HL-60 (cell line): ENCODE measurements around the gene AVP.

Source experiments
- DNase-seq, 2 experiments: peaks; one replicate each; pipeline ENCODE4 v3.0.0-alpha.2; 2010 to 2020; ENCODE audit warnings: low read depth in 1 of 2, low spot score in 1 of 2
- H3K27ac ChIP-seq: fragments of 250-450 bp; sonication (Bioruptor Pico); replicated peaks from 2 replicates; pipeline ENCODE4 v1.5.1; 2020; ENCODE audit warnings: mild to moderate bottlenecking, moderate library complexity
- H3K27me3 ChIP-seq: fragments of 250-450 bp; sonication (Bioruptor Pico); 2 replicates; pipeline ENCODE4 v1.5.1; 2021; ENCODE audit warnings: mild to moderate bottlenecking, moderate library complexity; ENCODE audit not compliant: insufficient read depth, poor library complexity, severe bottlenecking
- H3K4me3 ChIP-seq: replicated peaks from 2 replicates; pipeline ENCODE4 v1.5.1; 2011; ENCODE audit warnings: mild to moderate bottlenecking, control low read depth, low read length; ENCODE audit not compliant: insufficient read depth
- GABPA ChIP-seq: IDR thresholded peaks from 2 replicates; pipeline ENCODE4 v1.6.1; 2012; ENCODE audit warnings: low read depth
- POLR2AphosphoS5 ChIP-seq: IDR thresholded peaks from 2 replicates; pipeline ENCODE4 v1.6.1; 2012; ENCODE audit warnings: low read depth
- SPI1 ChIP-seq: IDR thresholded peaks from 2 replicates; pipeline ENCODE4 v1.6.1; 2012; ENCODE audit warnings: low read depth, mild to moderate bottlenecking, borderline replicate concordance
- TF ChIP-seq, protein P1 (sequence below): IDR thresholded peaks from 2 replicates; pipeline ENCODE4 v1.6.1; 2012; ENCODE audit warnings: low read depth; ENCODE audit not compliant: insufficient replicate concordance
- TF ChIP-seq, protein P2 (sequence below): IDR thresholded peaks from one replicate; pipeline ENCODE4 v1.5.1; 2011; ENCODE audit warnings: low read length, control low read depth, inconsistent platforms; ENCODE audit not compliant: insufficient read depth

AVP gene

DNA sequence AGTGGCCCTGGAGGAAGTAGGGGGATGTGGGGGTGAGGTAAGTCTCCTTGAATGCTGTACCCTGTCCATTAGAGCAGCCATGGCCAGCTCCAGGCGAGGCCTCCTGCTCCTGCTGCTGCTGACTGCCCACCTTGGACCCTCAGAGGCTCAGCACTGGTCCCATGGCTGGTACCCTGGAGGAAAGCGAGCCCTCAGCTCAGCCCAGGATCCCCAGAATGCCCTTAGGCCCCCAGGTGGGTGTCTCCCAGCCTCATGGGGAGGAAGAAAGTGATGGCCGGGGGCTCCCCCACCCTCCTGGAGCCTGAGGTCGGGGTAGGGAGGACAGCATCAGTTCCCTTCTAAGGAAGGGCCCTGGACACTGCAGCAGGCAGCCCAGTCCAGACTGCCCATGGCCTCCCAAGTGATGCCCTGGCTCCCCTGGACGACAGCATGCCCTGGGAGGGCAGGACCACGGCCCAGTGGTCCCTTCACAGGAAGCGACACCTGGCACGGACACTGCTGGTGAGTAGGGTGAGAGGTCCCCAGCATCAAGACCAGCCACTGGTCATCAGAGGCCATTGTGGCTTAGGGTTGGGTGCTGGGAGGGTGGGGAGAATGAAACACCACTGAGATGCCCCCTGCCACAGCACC, 40.1 kb downstream of the AVP start:
- Histone ChIP-seq H3K27ac (no peak overlapping the region), H3K27me3 (no peaks in the 10 kb centered on the region), H3K4me3 (no peak overlapping the region)
- TF ChIP-seq, protein P1, sequence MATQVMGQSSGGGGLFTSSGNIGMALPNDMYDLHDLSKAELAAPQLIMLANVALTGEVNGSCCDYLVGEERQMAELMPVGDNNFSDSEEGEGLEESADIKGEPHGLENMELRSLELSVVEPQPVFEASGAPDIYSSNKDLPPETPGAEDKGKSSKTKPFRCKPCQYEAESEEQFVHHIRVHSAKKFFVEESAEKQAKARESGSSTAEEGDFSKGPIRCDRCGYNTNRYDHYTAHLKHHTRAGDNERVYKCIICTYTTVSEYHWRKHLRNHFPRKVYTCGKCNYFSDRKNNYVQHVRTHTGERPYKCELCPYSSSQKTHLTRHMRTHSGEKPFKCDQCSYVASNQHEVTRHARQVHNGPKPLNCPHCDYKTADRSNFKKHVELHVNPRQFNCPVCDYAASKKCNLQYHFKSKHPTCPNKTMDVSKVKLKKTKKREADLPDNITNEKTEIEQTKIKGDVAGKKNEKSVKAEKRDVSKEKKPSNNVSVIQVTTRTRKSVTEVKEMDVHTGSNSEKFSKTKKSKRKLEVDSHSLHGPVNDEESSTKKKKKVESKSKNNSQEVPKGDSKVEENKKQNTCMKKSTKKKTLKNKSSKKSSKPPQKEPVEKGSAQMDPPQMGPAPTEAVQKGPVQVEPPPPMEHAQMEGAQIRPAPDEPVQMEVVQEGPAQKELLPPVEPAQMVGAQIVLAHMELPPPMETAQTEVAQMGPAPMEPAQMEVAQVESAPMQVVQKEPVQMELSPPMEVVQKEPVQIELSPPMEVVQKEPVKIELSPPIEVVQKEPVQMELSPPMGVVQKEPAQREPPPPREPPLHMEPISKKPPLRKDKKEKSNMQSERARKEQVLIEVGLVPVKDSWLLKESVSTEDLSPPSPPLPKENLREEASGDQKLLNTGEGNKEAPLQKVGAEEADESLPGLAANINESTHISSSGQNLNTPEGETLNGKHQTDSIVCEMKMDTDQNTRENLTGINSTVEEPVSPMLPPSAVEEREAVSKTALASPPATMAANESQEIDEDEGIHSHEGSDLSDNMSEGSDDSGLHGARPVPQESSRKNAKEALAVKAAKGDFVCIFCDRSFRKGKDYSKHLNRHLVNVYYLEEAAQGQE, result no peak
- TF ChIP-seq, protein P2, sequence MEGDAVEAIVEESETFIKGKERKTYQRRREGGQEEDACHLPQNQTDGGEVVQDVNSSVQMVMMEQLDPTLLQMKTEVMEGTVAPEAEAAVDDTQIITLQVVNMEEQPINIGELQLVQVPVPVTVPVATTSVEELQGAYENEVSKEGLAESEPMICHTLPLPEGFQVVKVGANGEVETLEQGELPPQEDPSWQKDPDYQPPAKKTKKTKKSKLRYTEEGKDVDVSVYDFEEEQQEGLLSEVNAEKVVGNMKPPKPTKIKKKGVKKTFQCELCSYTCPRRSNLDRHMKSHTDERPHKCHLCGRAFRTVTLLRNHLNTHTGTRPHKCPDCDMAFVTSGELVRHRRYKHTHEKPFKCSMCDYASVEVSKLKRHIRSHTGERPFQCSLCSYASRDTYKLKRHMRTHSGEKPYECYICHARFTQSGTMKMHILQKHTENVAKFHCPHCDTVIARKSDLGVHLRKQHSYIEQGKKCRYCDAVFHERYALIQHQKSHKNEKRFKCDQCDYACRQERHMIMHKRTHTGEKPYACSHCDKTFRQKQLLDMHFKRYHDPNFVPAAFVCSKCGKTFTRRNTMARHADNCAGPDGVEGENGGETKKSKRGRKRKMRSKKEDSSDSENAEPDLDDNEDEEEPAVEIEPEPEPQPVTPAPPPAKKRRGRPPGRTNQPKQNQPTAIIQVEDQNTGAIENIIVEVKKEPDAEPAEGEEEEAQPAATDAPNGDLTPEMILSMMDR, result no peak
- TF ChIP-seq GABPA (no peak), POLR2AphosphoS5 (no peak), SPI1 (no peak)
- no peak for DNase-seq

- no peaks in the 10 kb centered on the region for H3K27me3 ChIP-seq
- no peak within 1 kb of the TSS for H3K4me3 ChIP-seq
- no peak for DNase-seq
- TF ChIP-seq POLR2AphosphoS5, result no peak
- no peak for TF ChIP-seq SPI1
- TF ChIP-seq, protein P2, result no peak
- TF ChIP-seq, protein P1, result no peak
- TF ChIP-seq GABPA, result no peak
- no peak within 1 kb of the TSS for H3K27ac ChIP-seq
Observed at GRCh38 chr20:3043322-3043721, 41.2 kb downstream of the AVP start, which contains the start of gene GNRH2. TSS of gene GNRH2 (plus strand) at chr20:3043622. CDS start at chr20:3044415, 793 bp downstream.

- no peak overlapping the region for H3K4me3 ChIP-seq
- no peak overlapping the region for H3K27ac ChIP-seq
- TF ChIP-seq, protein P2, result no peak
- TF ChIP-seq SPI1 (no peak), POLR2AphosphoS5 (no peak), GABPA (no peak)
- TF ChIP-seq, protein P1, result no peak
- no peaks in the 10 kb centered on the region for H3K27me3 ChIP-seq
- no peak for DNase-seq
Observed at GRCh38 chr20:3042625-3043024, 41.9 kb downstream of the AVP start.
